OCI-M1 (cell line): ENCODE data around the gene PDE7B.

Experiments used
- DNase-seq: peaks from one replicate; lab custom pipeline; 2025; lab: John Stamatoyannopoulos, UW

Gene PDE7B

DNA sequence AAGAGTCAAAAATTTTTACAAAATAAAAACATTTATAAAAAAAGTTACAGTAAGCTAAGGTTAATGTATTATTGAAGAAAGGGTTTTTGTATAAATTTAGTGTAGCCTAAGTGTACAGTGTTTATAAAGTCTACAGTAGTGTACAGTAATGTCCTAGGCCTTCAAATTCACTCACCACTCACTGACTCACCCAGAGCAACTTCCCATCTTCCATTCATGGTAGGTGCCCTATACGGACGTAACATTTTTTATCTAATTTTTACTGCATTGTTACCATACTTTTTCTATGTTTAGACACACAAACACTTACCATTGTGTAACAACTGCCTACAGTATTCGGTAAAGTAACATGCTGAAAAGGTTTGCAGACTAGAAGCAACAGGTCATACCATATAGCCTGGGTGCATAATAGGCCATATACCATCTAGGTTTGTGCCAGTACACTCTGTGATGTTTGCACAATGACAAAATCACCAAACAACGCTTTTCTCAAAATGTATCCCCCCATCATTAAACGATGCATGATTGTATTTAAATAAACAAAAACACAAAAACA is 392.6 kb downstream of the PDE7B start:
- no peak for DNase-seq
